ENCODE measurements around the gene GYS1.
"Not testable (repeated sequence)": the region's sequence is repeated elsewhere in the genome, so short reads cannot be mapped to it uniquely, and the experiment has no call there.

The GYS1 gene

DNA sequence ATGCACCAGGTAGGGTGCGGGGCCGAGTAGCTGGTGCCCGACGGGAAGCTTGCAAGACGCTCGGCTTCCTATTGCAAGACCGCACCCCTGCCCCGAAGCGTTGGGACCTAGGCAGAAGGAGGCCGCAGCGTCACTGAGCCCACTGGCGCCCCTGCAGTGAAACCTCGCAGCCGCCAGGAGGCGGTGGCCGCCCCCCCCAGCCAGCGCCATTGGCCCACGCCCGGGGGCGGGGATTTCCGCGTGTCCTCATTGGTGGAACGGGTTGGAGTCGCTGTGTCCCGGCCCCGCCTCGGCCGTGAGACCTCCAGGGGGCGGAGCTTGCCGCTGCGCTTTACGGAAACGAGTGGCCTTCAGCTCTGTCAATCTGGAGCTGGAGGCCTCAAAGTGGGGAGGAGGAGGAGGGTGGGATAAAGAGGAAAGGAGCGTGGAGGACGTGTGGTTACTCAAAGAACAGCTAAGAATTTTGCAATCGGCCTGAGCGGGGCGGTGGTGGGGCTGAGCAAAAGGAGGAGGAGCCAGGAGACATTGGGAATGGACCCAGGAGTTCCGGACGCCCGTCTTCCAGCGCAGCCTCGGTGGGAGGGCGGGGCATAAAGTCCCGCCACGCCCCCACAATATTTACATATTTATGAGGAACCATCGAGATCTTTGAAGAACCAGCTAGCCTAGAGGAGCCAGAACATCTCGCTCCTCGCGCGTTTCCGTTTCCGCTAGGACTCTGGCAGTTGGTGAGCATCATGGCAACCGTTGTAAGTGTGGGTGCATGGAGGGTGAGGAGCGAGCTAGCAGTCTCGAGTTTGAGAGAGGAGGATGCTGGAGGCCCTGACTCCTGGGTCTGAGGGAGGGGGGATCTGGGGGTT lies at the start of gene GYS1, which contains the start of gene RUVBL2:
TSS of gene GYS1 (minus strand) at position 135 of the 860 bp plus-strand sequence. CDS start 197 bp downstream, outside the sequence.
TSS of gene RUVBL2 (plus strand) at position 713 of the 860 bp plus-strand sequence. CDS start at position 738, 25 bp downstream.
- Histone ChIP-seq H3K36me3 (ENCODE audit: control insufficient read depth, insufficient read depth, low read length) (peaks cover 2% of the 10 kb centered on the region; the same call in 1 of the 2 replicates), H3K4me3 (replicated peaks; ENCODE audit: low read depth, low read length) (peak within 1 kb of the TSS; percentile 93), H3K27me3 (replicated peaks; ENCODE audit: control insufficient read depth, insufficient read depth, low read length) (no peaks in the 10 kb centered on the region)
- TF ChIP-seq, protein P1, sequence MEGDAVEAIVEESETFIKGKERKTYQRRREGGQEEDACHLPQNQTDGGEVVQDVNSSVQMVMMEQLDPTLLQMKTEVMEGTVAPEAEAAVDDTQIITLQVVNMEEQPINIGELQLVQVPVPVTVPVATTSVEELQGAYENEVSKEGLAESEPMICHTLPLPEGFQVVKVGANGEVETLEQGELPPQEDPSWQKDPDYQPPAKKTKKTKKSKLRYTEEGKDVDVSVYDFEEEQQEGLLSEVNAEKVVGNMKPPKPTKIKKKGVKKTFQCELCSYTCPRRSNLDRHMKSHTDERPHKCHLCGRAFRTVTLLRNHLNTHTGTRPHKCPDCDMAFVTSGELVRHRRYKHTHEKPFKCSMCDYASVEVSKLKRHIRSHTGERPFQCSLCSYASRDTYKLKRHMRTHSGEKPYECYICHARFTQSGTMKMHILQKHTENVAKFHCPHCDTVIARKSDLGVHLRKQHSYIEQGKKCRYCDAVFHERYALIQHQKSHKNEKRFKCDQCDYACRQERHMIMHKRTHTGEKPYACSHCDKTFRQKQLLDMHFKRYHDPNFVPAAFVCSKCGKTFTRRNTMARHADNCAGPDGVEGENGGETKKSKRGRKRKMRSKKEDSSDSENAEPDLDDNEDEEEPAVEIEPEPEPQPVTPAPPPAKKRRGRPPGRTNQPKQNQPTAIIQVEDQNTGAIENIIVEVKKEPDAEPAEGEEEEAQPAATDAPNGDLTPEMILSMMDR (IDR thresholded peaks at IDR 0.05; ENCODE audit: insufficient read depth, low read length, poor library complexity, severe bottlenecking) = peak; percentile 98
- peak; percentile 100 for DNase-seq (ENCODE audit: extremely low read depth, insufficient read length)

DNA sequence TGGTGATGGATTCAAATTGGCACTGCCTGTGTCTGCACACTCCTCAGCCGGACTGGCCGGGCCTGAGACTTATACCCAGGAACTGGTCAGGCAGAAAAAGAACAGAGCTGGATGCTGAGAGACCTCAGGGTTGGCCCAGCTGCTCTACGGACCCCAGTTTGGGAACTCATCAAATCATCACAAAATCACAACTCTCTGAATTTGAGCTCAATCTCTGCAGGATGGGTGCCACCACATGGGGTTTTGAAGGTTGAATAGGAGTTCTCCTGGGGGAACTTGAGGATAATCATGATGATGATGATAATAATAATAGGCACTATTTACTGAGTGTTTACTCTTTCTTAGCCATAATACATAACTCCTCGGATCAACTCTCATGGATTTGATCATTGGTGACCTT lies 49.6 kb upstream of the GYS1 start:
- not testable (repeated sequence) for DNase-seq (ENCODE audit: extremely low read depth, insufficient read length); H3K36me3 ChIP-seq (ENCODE audit: control insufficient read depth, insufficient read depth, low read length); H3K4me3 ChIP-seq (replicated peaks; ENCODE audit: low read depth, low read length); H3K27me3 ChIP-seq (replicated peaks; ENCODE audit: control insufficient read depth, insufficient read depth, low read length)

DNA sequence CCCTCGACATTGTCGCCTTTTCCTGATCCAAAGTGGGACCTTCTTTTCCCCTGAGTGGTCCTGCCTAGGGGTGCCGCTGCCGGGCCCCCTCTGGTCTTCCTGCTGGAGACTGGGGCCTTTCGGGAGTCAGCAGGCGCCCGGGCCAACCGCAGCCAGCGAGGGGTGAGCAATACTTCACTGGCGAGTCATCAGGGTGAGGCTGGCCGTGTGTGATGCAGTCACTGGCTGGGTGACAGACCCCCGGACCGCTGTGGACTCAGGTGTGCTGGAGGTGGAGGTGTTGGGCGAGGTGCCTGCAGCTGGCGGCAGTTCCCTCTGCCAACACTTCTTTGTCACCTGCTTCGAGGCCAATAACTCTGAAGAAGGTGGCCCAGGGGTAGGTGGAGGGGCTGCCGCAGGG lies 49.1 kb upstream of the GYS1 start:
- TF ChIP-seq, protein P1 (IDR thresholded peaks at IDR 0.05; ENCODE audit: insufficient read depth, low read length, poor library complexity, severe bottlenecking) = no peak
- Histone ChIP-seq H3K27me3 (replicated peaks; ENCODE audit: control insufficient read depth, insufficient read depth, low read length) (no peaks in the 10 kb centered on the region), H3K36me3 (ENCODE audit: control insufficient read depth, insufficient read depth, low read length) (no peaks in the 10 kb centered on the region), H3K4me3 (replicated peaks; ENCODE audit: low read depth, low read length) (no peak overlapping the region)
- DNase-seq (ENCODE audit: extremely low read depth, insufficient read length) = no peak

DNA sequence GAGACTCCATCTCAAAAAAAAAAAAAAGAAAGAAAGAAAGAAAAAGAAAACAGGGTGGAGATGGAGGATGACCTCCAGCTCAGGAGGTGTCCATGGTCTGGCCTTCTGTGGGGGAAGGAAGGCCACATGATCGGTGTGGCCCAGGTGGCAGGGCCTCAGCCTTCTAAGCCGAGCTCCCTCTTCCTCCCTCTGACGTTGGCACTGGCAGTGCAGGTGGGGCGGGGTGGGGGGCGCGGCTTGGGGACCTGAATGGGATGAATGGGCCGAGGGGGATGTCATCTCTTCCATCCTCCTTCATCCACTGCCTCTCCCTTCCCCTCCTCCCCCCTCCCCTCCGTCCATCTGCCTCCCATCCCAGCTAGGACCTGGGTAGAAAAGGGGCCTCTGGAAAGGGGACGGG lies 46.6 kb upstream of the GYS1 start:
- H3K36me3 ChIP-seq (ENCODE audit: control insufficient read depth, insufficient read depth, low read length); DNase-seq (ENCODE audit: extremely low read depth, insufficient read length); H3K27me3 ChIP-seq (replicated peaks; ENCODE audit: control insufficient read depth, insufficient read depth, low read length); H3K4me3 ChIP-seq (replicated peaks; ENCODE audit: low read depth, low read length): not testable (repeated sequence)

DNA sequence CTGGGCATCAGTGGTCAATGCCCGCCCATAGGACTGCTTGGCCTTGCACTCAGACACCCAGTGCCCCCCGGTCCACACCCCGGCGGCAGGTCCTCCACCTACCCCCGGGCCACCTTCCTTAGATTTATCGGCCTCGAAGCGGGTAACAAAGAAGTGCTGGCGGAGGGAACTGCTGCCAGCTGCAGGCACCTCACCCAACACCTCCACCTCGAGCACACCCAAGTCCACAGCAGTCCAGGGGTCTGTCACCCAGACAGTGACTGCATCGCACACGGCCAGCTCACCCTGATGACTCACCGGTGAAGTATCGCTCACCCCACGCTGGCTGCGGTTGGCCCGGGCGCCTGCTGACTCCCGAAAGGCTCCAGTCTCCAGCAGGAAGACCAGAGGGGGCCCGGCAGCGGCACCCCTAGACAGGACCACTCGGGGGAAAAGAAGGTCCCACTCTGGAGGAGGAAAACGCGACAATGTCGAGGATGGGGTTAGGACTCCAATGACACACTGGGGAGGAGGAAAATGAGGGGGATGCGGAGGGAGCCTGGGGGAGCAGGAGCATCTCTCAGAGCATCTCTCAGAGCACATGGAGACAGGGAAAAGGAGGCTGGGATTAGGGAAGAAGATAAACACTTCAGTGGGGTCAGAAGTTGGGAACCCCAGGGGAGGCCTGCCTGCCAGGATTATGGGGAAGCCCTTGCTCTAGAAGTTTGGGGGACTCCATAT lies 45.6 kb upstream of the GYS1 start:
- not testable (repeated sequence) for DNase-seq (ENCODE audit: extremely low read depth, insufficient read length); H3K4me3 ChIP-seq (replicated peaks; ENCODE audit: low read depth, low read length); H3K36me3 ChIP-seq (ENCODE audit: control insufficient read depth, insufficient read depth, low read length); H3K27me3 ChIP-seq (replicated peaks; ENCODE audit: control insufficient read depth, insufficient read depth, low read length)

DNA sequence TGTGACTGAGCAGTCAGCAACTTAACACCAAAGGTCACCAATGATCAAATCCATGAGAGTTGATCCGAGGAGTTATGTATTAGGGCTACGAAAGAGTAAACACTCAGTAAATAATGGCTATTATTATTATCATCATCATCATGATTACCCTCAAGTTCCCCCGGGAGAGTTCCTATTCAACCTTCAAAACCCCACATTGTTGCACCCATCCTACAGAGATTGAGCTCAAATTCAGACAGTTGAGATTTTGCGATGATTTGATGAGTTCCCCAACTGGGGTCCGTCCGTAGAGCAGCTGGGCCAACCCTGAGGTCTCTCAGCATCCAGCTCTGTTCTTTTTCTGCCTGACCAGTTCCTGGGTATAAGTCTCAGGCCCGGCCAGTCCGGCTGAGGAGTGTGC lies 45.0 kb upstream of the GYS1 start:
- H3K4me3 ChIP-seq (replicated peaks; ENCODE audit: low read depth, low read length); H3K36me3 ChIP-seq (ENCODE audit: control insufficient read depth, insufficient read depth, low read length); H3K27me3 ChIP-seq (replicated peaks; ENCODE audit: control insufficient read depth, insufficient read depth, low read length); DNase-seq (ENCODE audit: extremely low read depth, insufficient read length): not testable (repeated sequence)

DNA sequence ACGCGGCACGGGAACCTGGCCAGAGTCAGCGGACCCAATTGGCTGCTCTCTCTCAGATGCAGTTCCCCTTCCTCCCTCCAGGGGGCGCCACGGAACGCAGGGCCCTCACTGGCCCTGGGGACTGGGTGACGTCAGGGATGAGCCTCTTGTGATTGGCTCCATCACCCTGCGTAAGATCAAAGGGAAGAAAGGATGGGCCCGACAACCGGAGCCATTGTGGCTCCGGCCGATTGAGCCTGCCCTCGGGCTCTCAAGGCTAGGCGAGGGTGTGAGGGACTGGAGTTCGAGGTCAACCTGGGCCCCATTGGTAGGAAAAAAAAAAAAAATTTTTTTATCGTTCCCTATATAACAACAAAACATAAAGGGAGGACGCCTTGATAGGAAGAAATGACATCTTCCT lies 43.7 kb upstream of the GYS1 start, which contains the start of gene CGB1:
TSS of gene CGB1 (minus strand) at position 81 of the 400 bp plus-strand sequence. CDS start 184 bp downstream, outside the sequence.
- TF ChIP-seq, protein P1 (IDR thresholded peaks at IDR 0.05; ENCODE audit: insufficient read depth, low read length, poor library complexity, severe bottlenecking) = peak; percentile 53
- not testable (repeated sequence) for H3K27me3 ChIP-seq (replicated peaks; ENCODE audit: control insufficient read depth, insufficient read depth, low read length); DNase-seq (ENCODE audit: extremely low read depth, insufficient read length); H3K36me3 ChIP-seq (ENCODE audit: control insufficient read depth, insufficient read depth, low read length); H3K4me3 ChIP-seq (replicated peaks; ENCODE audit: low read depth, low read length)
